GM12878 (cell line): ENCODE measurements around the gene SI.

Experiments
- CEBPB ChIP-seq, 2 experiments: fragments of 150-350 bp in 1 of 2; IDR thresholded peaks; 2 replicates each; pipeline ENCODE4 v1.6.1; 2012 to 2014; ENCODE audit warnings: low read depth in 2 of 2, low read length in 2 of 2, borderline replicate concordance in 1 of 2, inconsistent platforms in 1 of 2
- GABPA ChIP-seq: IDR thresholded peaks from 2 replicates; pipeline ENCODE4 v1.6.1; 2014; ENCODE audit warnings: antibody characterized with exemption, low read depth, mild to moderate bottlenecking, inconsistent platforms
- POLR2A ChIP-seq: IDR thresholded peaks from 2 replicates; pipeline ENCODE4 v1.6.1; 2011; ENCODE audit warnings: low read depth, mild to moderate bottlenecking, low read length
- RAD21 ChIP-seq: IDR thresholded peaks from 2 replicates; pipeline ENCODE4 v1.6.1; 2011; ENCODE audit warnings: mild to moderate bottlenecking, low read depth, low read length, moderate library complexity; ENCODE audit not compliant: insufficient read depth
- RCOR1 ChIP-seq: conservative IDR thresholded peaks from 2 replicates; pipeline ENCODE4 v1.6.1; 2012; ENCODE audit warnings: low read depth, low read length, improper control_type of control experiment
- STAT3 ChIP-seq: IDR thresholded peaks from 2 replicates; pipeline ENCODE4 v1.6.1; 2011; ENCODE audit warnings: low read depth, low read length, improper control_type of control experiment
- TAF1 ChIP-seq: IDR thresholded peaks from 2 replicates; pipeline ENCODE4 v1.6.1; 2011; ENCODE audit warnings: mild to moderate bottlenecking, low read depth, low read length, borderline replicate concordance
- YY1 ChIP-seq: IDR thresholded peaks from 2 replicates; pipeline ENCODE4 v1.6.1; 2011; ENCODE audit warnings: low read depth, mild to moderate bottlenecking, low read length
- ZBED1 ChIP-seq: IDR thresholded peaks from 2 replicates; pipeline ENCODE4 v1.6.1; 2016; ENCODE audit warnings: borderline replicate concordance
- ZNF274 ChIP-seq: IDR thresholded peaks from one replicate; pipeline ENCODE4 v1.8.0; 2011; ENCODE audit not compliant: insufficient read length, insufficient read depth
- TF ChIP-seq, protein P1 (sequence below), 3 experiments: IDR thresholded peaks in 2 of 3; conservative IDR thresholded peaks in 1 of 3; 2 replicates each; pipeline ENCODE4 v1.5.1; 2011; ENCODE audit warnings: low read depth in 3 of 3, low read length in 3 of 3, mild to moderate bottlenecking in 3 of 3, control low read depth in 2 of 3, moderate library complexity in 2 of 3, inconsistent platforms in 1 of 3, mixed read lengths in 1 of 3; ENCODE audit not compliant: control insufficient read depth in 2 of 3, insufficient read depth in 1 of 3; ENCODE audit errors: extremely low read depth in 1 of 3

DNA sequence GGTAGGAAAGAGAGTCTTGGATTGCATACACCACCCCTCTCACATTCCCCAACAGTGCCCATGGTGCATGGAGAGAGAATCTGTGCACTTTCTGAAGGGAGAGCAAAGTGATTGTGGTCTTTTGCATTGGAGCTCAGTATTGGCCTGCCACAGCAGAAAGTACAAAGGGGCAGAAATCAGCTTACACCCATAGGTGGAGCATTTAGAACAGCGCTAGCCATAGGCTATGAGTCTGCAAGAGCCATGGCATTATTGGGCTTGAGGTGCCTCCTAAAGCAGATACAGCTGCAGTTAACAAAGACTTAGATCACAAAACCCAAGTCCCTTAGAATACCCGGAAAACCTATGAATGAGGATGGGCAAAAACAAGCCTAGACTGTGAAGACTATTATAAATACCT is 21.8 kb downstream of the SI start:
- TF ChIP-seq GABPA = no peak
- no peak for TF ChIP-seq POLR2A
- TF ChIP-seq, protein P1, sequence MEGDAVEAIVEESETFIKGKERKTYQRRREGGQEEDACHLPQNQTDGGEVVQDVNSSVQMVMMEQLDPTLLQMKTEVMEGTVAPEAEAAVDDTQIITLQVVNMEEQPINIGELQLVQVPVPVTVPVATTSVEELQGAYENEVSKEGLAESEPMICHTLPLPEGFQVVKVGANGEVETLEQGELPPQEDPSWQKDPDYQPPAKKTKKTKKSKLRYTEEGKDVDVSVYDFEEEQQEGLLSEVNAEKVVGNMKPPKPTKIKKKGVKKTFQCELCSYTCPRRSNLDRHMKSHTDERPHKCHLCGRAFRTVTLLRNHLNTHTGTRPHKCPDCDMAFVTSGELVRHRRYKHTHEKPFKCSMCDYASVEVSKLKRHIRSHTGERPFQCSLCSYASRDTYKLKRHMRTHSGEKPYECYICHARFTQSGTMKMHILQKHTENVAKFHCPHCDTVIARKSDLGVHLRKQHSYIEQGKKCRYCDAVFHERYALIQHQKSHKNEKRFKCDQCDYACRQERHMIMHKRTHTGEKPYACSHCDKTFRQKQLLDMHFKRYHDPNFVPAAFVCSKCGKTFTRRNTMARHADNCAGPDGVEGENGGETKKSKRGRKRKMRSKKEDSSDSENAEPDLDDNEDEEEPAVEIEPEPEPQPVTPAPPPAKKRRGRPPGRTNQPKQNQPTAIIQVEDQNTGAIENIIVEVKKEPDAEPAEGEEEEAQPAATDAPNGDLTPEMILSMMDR (IDR thresholded peaks at IDR 0.05 in 2 of 3, conservative IDR thresholded peaks at IDR 0.05 in 1 of 3; ENCODE audit: control insufficient read depth in 2 of 3, extremely low read depth in 1 of 3, insufficient read depth in 1 of 3, low read depth in 3 of 3, low read length in 3 of 3) = no peak
- TF ChIP-seq ZNF274 = no peak
- TF ChIP-seq TAF1 = no peak
- TF ChIP-seq YY1 = no peak
- TF ChIP-seq STAT3 = no peak
- no peak for TF ChIP-seq ZBED1
- no peak for TF ChIP-seq RCOR1
- TF ChIP-seq CEBPB (IDR thresholded peaks at IDR 0.05; ENCODE audit: borderline replicate concordance in 1 of 2, low read depth in 2 of 2, low read length in 2 of 2) = no peak
- TF ChIP-seq RAD21 = no peak
